Peyer's patch (tissue), 4 donors: ENCODE data around the gene SPDYE16. TPM values are rescaled to one million over a fixed set of nuclear protein-coding genes. Genes with fewer than 3 reads are reported as not detected.
"Not testable (repeated sequence)": the region's sequence is repeated elsewhere in the genome, so short reads cannot be mapped to it uniquely, and the experiment has no call there.

Source experiments
- DNase-seq, 3 donors: peaks; one replicate each; pipeline ENCODE4 v3.0.0-alpha.2; 2017 to 2019
- H3K27ac ChIP-seq, 4 donors: fragments of 200-600 bp; sonication (generic); one replicate each; pipeline ENCODE4 v1.5.1; 2016 to 2019
- H3K27me3 ChIP-seq, 2 donors: fragments of 200-600 bp; sonication (generic); one replicate each; pipeline ENCODE4 v1.5.1; 2019
- H3K36me3 ChIP-seq, 3 donors: fragments of 200-600 bp; sonication (generic); one replicate each; pipeline ENCODE4 v1.5.1; 2016 to 2019
- H3K4me1 ChIP-seq, 4 donors: fragments of 200-600 bp; sonication (generic); one replicate each; pipeline ENCODE4 v1.5.1; 2016 to 2019
- H3K4me3 ChIP-seq, 4 donors: fragments of 200-600 bp; sonication (generic); 1 replicate in 3 of 4; 2 replicates in 1 of 4; pipeline ENCODE4 v1.5.1; 2016 to 2019; ENCODE audit warnings: mild to moderate bottlenecking in 1 of 4
- H3K9me3 ChIP-seq, 4 donors: fragments of 200-600 bp; sonication (generic); one replicate each; pipeline ENCODE4 v1.5.1; 2016 to 2019; ENCODE audit warnings: mild to moderate bottlenecking in 1 of 4
- CTCF ChIP-seq, 6 experiments: fragments of 450-650 bp in 4 of 6; fragments of 200-600 bp in 2 of 6; sonication (generic) in 1 of 6; IDR thresholded peaks; one replicate each; pipeline ENCODE4 v1.5.1; 2017 to 2019; ENCODE audit warnings: antibody characterized with exemption in 6 of 6, mild to moderate bottlenecking in 3 of 6, moderate library complexity in 1 of 6
- POLR2A ChIP-seq, 2 donors: fragments of 450-650 bp; IDR thresholded peaks; one replicate each; pipeline ENCODE4 v1.5.1; 2017; ENCODE audit warnings: antibody characterized with exemption in 2 of 2, mild to moderate bottlenecking in 2 of 2, moderate library complexity in 2 of 2
- total RNA-seq, 4 donors: library from RNA; depleted of rRNA; stranded (reverse); fragments of >200 nt; gene quantifications; one replicate each; pipeline ENCODE4 v1.1.0, GENCODE V29; 2016

SPDYE16 gene
- total RNA-seq, 4 donors from 2014 or later: 1.7 TPM; not detected in 3

DNA sequence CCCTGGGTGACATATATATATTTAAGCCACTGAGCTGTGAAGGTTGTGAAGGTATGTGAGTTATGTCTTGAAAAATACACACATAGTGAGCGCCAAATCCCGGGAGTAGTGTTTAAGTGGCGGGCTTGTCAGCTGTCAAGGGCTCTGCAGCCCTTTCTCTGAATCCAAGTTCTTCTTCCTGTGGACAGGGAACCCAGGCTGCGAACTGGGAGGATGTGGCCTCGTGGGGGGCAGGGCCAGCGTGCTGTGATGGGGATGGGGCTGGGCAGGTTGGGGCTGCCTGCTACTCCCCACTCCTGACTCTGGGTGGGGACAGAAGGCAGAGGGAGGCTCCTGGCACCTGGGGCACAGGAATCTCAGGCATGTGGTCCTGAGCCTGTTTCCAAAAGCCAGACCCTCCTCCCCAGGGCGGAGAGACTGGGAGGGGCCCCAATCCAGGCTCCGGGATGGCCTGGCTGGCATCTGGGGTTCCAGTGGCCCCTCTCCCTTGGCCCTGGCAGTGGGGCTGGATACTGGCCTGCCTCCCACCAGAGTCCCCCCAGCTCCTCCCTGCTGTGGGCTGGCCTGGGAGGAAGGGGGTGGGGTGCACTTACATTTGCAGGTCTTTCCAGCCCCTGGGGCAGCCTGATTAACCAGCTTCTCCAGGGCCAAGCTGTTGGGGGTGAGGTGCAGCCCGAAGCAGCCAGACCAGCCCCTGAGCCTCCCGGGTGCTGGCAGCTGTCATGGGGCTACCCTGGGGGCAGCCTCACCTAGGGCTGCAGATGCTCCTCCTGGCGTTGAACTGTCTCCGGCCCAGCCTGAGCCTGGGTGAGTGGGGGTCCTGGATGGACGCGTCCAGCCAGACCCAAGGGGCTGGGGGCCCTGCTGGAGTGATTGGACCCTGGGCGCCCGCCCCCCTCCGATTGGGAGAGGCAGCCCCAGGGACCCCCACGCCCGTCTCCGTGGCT, 32.9 kb downstream of the SPDYE16 start, which contains the start of gene UPK3B:
UPK3B (plus strand) TSS at position 622 of the 947 bp plus-strand sequence; CDS start at position 723, 101 bp downstream.
- no peak for DNase-seq
- H3K27ac ChIP-seq: no peak within 1 kb of the TSS
- peaks cover 0 to 11% (median 0%) of the 10 kb centered on the region in 3 donors for H3K36me3 ChIP-seq
- no peaks in the 10 kb centered on the region for H3K27me3 ChIP-seq
- no peaks in the 10 kb centered on the region for H3K9me3 ChIP-seq
- H3K4me1 ChIP-seq: peaks cover 0 to 6% (median 1%) of the 10 kb centered on the region in 4 donors
- H3K4me3 ChIP-seq: no peak within 1 kb of the TSS
- TF ChIP-seq CTCF (IDR thresholded peaks at IDR 0.05) (no peak), POLR2A (IDR thresholded peaks at IDR 0.05) (no peak)

DNA sequence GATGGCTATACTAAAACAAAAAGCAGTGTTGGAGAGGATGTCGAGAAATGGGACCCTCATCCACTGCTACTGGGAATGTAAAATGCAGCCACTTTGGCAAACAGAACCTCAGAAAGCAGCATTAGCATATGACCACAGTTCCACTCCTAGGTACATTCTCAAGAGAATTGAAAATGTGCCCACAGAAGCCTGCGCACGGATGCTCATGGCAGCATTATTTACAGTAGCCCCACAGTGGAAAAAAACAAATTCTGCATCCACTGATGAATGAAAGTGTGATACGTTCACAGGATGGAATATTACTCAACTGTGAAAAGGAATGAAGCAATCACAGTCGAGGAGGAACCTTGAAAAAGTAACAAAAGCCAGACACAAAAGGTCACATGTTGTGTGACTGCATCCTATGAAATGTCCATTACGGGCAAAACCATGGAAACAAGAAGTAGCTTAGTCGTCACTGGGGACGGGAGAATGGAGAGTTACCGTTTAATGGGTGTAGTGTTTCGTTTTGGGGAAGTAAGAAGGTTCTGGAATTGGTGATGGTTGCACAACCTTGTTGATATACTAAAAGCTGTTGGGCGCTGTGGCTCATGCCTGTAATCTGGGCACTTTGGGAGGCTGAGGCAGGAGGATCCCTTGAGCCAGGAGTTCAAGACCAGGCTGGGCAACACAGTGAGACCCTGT, 35.2 kb downstream of the SPDYE16 start:
- Histone ChIP-seq H3K36me3 (peaks cover 0 to 20% (median 0%) of the 10 kb centered on the region in 3 donors), H3K9me3 (no peaks in the 10 kb centered on the region), H3K27ac (no peak overlapping the region), H3K4me3 (no peak overlapping the region), H3K27me3 (no peaks in the 10 kb centered on the region), H3K4me1 (peaks cover 0 to 1% (median 0%) of the 10 kb centered on the region in 4 donors)
- TF ChIP-seq POLR2A (IDR thresholded peaks at IDR 0.05): no peak
- no peak for TF ChIP-seq CTCF (IDR thresholded peaks at IDR 0.05)
- no peak for DNase-seq

DNA sequence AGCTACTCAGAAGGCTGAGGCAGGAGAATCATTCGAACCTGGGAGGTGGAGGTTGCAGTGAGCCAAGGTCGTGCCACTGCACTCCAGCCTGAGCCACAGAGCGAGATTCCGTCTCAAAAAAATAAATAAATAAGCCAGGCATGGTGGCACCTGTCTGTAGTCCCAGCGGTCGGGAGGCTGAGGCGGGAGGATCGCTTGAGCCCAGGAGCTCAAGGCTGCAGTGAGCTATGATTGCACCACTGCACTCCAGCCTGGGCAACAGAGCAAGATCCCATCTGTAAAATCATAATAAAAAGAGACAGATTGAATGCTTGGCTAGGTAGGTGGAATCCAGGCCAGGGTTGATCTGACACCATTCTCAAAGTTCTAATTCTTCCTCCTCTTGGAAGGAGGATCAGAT, 36.5 kb downstream of the SPDYE16 start:
- H3K27ac ChIP-seq, DNase-seq: not testable (repeated sequence)
- H3K36me3 ChIP-seq: peaks cover 0 to 20% (median 0%) of the 10 kb centered on the region in 3 donors

GRCh38 chr7:76506081-76506440, 37.0 kb downstream of the SPDYE16 start:
- H3K9me3 ChIP-seq: no peaks in the 10 kb centered on the region
- H3K4me3 ChIP-seq: no peak overlapping the region
- no peak overlapping the region for H3K27ac ChIP-seq
- no peak for TF ChIP-seq CTCF (IDR thresholded peaks at IDR 0.05)
- TF ChIP-seq POLR2A (IDR thresholded peaks at IDR 0.05): no peak
- no peak for DNase-seq
- no peaks in the 10 kb centered on the region for H3K4me1 ChIP-seq
- H3K27me3 ChIP-seq: no peaks in the 10 kb centered on the region
- peaks cover 0 to 21% (median 0%) of the 10 kb centered on the region in 3 donors for H3K36me3 ChIP-seq

More for the DNA sequence above, 36.5 kb downstream of the SPDYE16 start:
- not testable (repeated sequence) for H3K4me3 ChIP-seq, H3K27me3 ChIP-seq, H3K9me3 ChIP-seq, H3K4me1 ChIP-seq

GRCh38 chr7:76505168-76506080, 37.7 kb downstream of the SPDYE16 start:
- Histone ChIP-seq H3K4me3 (no peak overlapping the region), H3K4me1 (no peaks in the 10 kb centered on the region), H3K36me3 (peaks cover 0 to 25% (median 0%) of the 10 kb centered on the region in 3 donors), H3K27ac (no peak overlapping the region), H3K27me3 (no peaks in the 10 kb centered on the region), H3K9me3 (no peaks in the 10 kb centered on the region)
- TF ChIP-seq POLR2A (IDR thresholded peaks at IDR 0.05) (no peak), CTCF (IDR thresholded peaks at IDR 0.05) (no peak)
- DNase-seq: no peak

GRCh38 chr7:76504351-76505167, 38.5 kb downstream of the SPDYE16 start:
- H3K27ac ChIP-seq, H3K9me3 ChIP-seq, H3K27me3 ChIP-seq, H3K4me3 ChIP-seq, DNase-seq, H3K4me1 ChIP-seq: not testable (repeated sequence)
- peaks cover 0 to 25% (median 0%) of the 10 kb centered on the region in 3 donors for H3K36me3 ChIP-seq

DNA sequence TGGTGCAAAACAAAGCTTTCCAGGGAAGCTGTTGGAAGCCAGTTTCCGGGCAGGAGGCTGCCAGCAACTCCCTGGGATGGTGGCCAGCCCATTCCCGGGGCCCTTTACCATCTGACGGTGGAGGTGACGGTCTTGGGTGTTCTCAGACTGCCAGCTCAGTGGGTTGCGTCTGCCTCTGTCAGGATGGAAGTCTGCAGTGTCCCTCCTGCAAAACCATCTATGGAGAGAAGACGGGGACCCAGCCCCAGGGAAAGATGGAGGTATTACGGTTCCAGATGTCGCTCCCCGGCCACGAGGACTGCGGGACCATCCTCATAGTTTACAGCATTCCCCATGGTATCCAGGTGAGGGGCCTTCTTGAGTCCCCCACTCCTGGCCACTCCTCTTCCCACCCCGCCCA, 39.9 kb downstream of the SPDYE16 start:
- not testable (repeated sequence) for H3K27ac ChIP-seq, DNase-seq, H3K27me3 ChIP-seq, H3K4me3 ChIP-seq, H3K4me1 ChIP-seq, H3K9me3 ChIP-seq
- peaks cover 0 to 25% (median 0%) of the 10 kb centered on the region in 3 donors for H3K36me3 ChIP-seq

DNA sequence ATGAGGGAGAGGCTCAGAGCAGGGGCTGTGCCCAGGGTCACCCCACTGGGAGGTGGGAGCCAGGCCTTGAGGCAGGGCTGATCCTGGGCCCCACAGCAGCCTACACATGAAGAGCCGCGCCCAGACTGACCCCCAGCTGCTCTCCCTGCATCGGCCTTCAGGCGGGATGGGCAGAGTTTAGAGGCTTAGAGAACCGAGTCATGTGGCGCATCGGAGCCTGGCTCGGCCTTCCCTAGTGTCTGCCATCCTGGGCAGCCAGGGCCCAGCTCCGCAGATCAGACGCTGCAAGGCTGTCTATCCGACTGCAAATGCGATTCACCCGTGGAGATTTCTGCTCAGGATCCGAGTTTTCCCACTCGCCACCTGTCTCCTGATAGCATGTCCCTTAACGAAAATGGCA, 40.3 kb downstream of the SPDYE16 start:
- H3K4me1 ChIP-seq, DNase-seq, H3K27me3 ChIP-seq, H3K9me3 ChIP-seq, H3K4me3 ChIP-seq, H3K27ac ChIP-seq: not testable (repeated sequence)
- H3K36me3 ChIP-seq: peaks cover 0 to 25% (median 0%) of the 10 kb centered on the region in 3 donors
